Pancreas (tissue), 10 donors: ENCODE results near the gene TLR4. TPM values are rescaled to one million over a fixed set of nuclear protein-coding genes. Genes with fewer than 3 reads are reported as not detected.

Source experiments
- ATAC-seq, 4 donors: fragments of 200-7000 bp; cut with Tn5 transposase; one replicate each; pipeline versions ENCODE4 v1.8.0 to v1.9.1; 2020; ENCODE audit warnings: mild to moderate bottlenecking in 4 of 4, moderate library complexity in 4 of 4
- DNase-seq, 6 donors: peaks; one replicate each; pipeline ENCODE4 v3.0.0-alpha.2; 2020
- FAIRE-seq: peaks from 2 replicates; lab custom pipeline; 2012; peaks lifted over from hg19 to GRCh38; lab: Jason Lieb, UNC
- H3K27ac ChIP-seq, 4 donors: fragments of 200-600 bp; sonication (generic); 1 replicate in 3 of 4; 2 replicates in 1 of 4; pipeline versions ENCODE4 v1.5.0 to v1.8.0; 2020
- H3K27me3 ChIP-seq, 4 donors: fragments of 200-600 bp; one replicate each; pipeline ENCODE4 v1.8.0; 2021
- H3K36me3 ChIP-seq, 3 donors: fragments of 200-600 bp; sonication (generic) in 1 of 3; one replicate each; pipeline versions ENCODE4 v1.5.0 to v1.8.0; 2020 to 2021
- H3K4me1 ChIP-seq, 3 donors: fragments of 200-600 bp; one replicate each; pipeline ENCODE4 v1.8.0; 2021
- H3K4me3 ChIP-seq, 4 donors: fragments of 200-600 bp; sonication (generic) in 2 of 4; one replicate each; pipeline versions ENCODE4 v1.5.0 to v1.8.0; 2020 to 2021
- H3K9me3 ChIP-seq, 4 donors: fragments of 200-600 bp; one replicate each; pipeline ENCODE4 v1.8.0; 2021
- CTCF ChIP-seq, 4 donors: fragments of 200-600 bp; sonication (generic) in 3 of 4; IDR thresholded peaks; one replicate each; pipeline versions ENCODE4 v1.5.0 to v1.8.0; 2021; ENCODE audit warnings: antibody characterized with exemption in 4 of 4
- WGBS, 2 donors: extraction: QIAGEN DNeasy Blood & Tissue Kit; methylation state at CpG; one replicate each; pipeline ENCODE4 v1.1.7; 2013; 5-methylcytosine and 5-hydroxymethylcytosine counted together
- intact Hi-C, 3 donors: fragments of 100-400 bp; cut with DNase I; formaldehyde crosslinking; loops; one replicate each; pipeline versions ENCODE4 v1.11.1 to v1.14.2; 2022
- polyA plus RNA-seq, 2 donors: library from polyadenylated mRNA; stranded (reverse); fragments of 200-250 nt; gene quantifications; one replicate each; pipeline ENCODE4 v1.2.3, GENCODE V29; 2013
- total RNA-seq, 6 donors: library from RNA; stranded (reverse); fragmentation: NEBNext Ultra II Directional in 4 of 6; extraction: Animal tissue kit (Norgen Biotek cat#: 25700) in 4 of 6; gene quantifications; one replicate each; pipeline versions ENCODE4 v1.2.1 to v1.2.4, GENCODE V29; 2021 to 2023
- donor health status: healthy with polysubstance abuse.
- donor health status: DM: no; HTN: no; CAD: no; lungs with moderate emphysema.
- donor health status: DM: no; HTN: no; CAD: no.
- donor health status: control.
- donor health status: control.
- donor health status: Bipolar disorder and iron deficiency.
- donor health status: DM: yes; HTN: yes; CAD: no.
- donor health status: DM: no; HTN: no; CAD: no.
- donor health status: DM: no; HTN: no; CAD: no.
- donor health status: DM: yes; HTN: yes; CAD: no.

TLR4 gene
- total and polyA plus RNA-seq, 8 donors, result 0.68 to 9.1 (median 1.3) TPM

DNA sequence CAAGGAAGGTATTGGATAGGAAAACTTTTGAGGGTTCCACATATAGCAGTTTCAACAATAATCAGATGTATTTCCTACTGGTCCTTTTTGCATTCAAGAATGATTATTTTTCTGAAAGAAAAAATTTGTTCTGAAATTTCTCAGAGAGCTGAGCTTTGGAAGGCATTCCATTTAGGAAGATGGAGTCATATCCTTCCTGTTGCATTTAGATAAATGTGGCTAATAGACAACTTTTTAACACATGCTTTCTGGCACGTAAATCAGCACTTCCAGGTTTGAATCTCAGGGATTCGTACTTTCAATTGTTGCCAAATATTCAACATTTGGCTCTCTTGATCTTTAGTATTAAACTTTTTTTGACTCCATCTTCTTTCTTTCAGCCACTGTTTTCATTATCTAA, 24.8 kb upstream of the TLR4 start:
- DNase-seq (no peak), ATAC-seq (no peak), FAIRE-seq (no peak)
- TF ChIP-seq CTCF (IDR thresholded peaks at IDR 0.05), result no peak
- Histone ChIP-seq H3K27me3 (no peaks in the 10 kb centered on the region), H3K4me3 (no peak overlapping the region), H3K9me3 (no peaks in the 10 kb centered on the region), H3K4me1 (no peaks in the 10 kb centered on the region), H3K36me3 (no peaks in the 10 kb centered on the region), H3K27ac (no peak overlapping the region)
- intact Hi-C loops, result no loop called here
- WGBS, 2 donors, result 61 to 86% methylated on average over 2 of the region's 2 CpGs

- Histone ChIP-seq H3K4me3 (no peak overlapping the region), H3K4me1 (no peaks in the 10 kb centered on the region), H3K36me3 (no peaks in the 10 kb centered on the region), H3K27ac (no peak overlapping the region), H3K27me3 (no peaks in the 10 kb centered on the region), H3K9me3 (no peaks in the 10 kb centered on the region)
- DNase-seq (no peak), FAIRE-seq (no peak), ATAC-seq (no peak)
- 73 to 89% methylated on average over 2 of the region's 2 CpGs for WGBS, 2 donors
- intact Hi-C loops, result no loop called here
- no peak for TF ChIP-seq CTCF (IDR thresholded peaks at IDR 0.05)
Measured at GRCh38 chr9:117681888-117682287, 22.3 kb upstream of the TLR4 start.

GRCh38 chr9:117682955-117683710, 21.1 kb upstream of the TLR4 start:
- no peak for ATAC-seq
- FAIRE-seq, result no peak

DNA sequence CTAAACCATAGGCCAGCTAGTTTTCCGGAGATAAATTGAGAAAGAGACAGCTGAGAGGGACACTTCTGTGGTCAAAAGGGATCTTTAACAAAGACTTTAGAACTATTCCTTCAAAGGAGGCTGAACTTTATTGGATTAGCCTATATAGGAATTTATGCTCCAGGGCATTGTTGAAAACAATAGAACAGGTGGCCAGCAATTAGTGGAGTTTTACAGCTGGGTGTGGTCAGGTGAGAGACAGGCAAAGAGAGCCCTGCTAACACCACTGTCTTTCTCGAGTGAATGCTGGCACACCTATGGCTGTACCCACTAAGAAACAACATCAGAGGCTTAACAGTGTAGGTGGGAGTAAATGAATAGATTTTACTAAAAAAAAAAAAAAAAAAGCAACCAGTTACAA, 16.7 kb upstream of the TLR4 start:
- ATAC-seq (no peak), FAIRE-seq (no peak), DNase-seq (no peak)
- intact Hi-C loops, result no loop called here
- no peaks in the 10 kb centered on the region for H3K4me1 ChIP-seq
- 43 to 53% methylated on average over 2 of the region's 2 CpGs for whole genome bisulfite sequencing, 2 donors
- H3K9me3 ChIP-seq, result no peaks in the 10 kb centered on the region
- H3K36me3 ChIP-seq, result no peaks in the 10 kb centered on the region
- H3K27me3 ChIP-seq, result no peaks in the 10 kb centered on the region
- no peak overlapping the region for H3K4me3 ChIP-seq
- TF ChIP-seq CTCF (IDR thresholded peaks at IDR 0.05), result no peak
- H3K27ac ChIP-seq, result no peak overlapping the region

More at GRCh38 chr9:117682955-117683710, 21.1 kb upstream of the TLR4 start:
- 51 to 58% methylated on average over 3 of the region's 3 CpGs for WGBS, 2 donors
- Histone ChIP-seq H3K4me1 (no peaks in the 10 kb centered on the region), H3K36me3 (no peaks in the 10 kb centered on the region), H3K9me3 (no peaks in the 10 kb centered on the region), H3K4me3 (no peak overlapping the region), H3K27me3 (no peaks in the 10 kb centered on the region), H3K27ac (no peak overlapping the region)
- intact Hi-C loops, result no loop called here
- no peak for DNase-seq
- TF ChIP-seq CTCF (IDR thresholded peaks at IDR 0.05), result no peak

GRCh38 chr9:117691367-117691766, 12.8 kb upstream of the TLR4 start:
- FAIRE-seq, result no peak

More at GRCh38 chr9:117691367-117691766, 12.8 kb upstream of the TLR4 start:
- intact Hi-C loops, result no loop called here
- Histone ChIP-seq H3K4me3 (no peak overlapping the region), H3K9me3 (no peaks in the 10 kb centered on the region), H3K4me1 (no peaks in the 10 kb centered on the region), H3K27ac (no peak overlapping the region), H3K36me3 (no peaks in the 10 kb centered on the region), H3K27me3 (no peaks in the 10 kb centered on the region)
- ATAC-seq, result no peak
- DNase-seq, result no peak
- no peak for TF ChIP-seq CTCF (IDR thresholded peaks at IDR 0.05)
